ENCODE results near the gene DNPEP. TPM values are rescaled to one million over a fixed set of nuclear protein-coding genes. Genes with fewer than 3 reads are reported as not detected.

Gene DNPEP
- total and polyA plus RNA-seq, 9 donors: 23.4 to 72.9 (median 61.8) TPM

DNA sequence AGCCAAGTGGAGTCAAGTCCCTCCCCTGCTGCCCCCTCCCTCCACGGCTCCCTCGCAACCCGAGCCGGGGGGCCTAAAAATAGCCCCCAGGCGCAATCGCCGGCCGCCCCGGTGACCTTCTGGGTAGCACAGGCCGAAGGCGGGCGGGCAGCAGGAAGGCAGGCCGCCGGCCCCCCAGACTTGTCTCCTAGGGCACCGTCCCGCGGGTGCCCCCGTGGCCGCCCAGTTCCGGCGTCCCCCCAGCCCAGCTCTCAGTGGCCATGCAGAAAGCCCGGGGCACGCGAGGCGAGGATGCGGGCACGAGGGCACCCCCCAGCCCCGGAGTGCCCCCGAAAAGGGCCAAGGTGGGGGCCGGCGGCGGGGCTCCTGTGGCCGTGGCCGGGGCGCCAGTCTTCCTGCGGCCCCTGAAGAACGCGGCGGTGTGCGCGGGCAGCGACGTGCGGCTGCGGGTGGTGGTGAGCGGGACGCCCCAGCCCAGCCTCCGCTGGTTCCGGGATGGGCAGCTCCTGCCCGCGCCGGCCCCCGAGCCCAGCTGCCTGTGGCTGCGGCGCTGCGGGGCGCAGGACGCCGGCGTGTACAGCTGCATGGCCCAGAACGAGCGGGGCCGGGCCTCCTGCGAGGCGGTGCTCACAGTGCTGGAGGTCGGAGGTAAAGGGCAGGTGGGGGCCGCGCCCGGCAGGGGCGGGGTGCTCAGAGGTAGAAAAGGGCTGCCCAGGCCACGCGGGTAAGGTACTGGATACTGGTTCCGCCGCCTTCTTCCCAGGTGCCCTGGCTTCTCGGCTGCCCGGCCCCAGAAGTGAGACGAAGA is 47.2 kb upstream of the DNPEP start, which contains the start of gene SPEG:
SPEG (plus strand) TSS at position 126 of the 808 bp plus-strand sequence; CDS start at position 261, 135 bp downstream.
- peaks cover 2% of the 10 kb centered on the region for H3K4me1 ChIP-seq (ENCODE audit: insufficient read depth)
- TF ChIP-seq, protein P1, sequence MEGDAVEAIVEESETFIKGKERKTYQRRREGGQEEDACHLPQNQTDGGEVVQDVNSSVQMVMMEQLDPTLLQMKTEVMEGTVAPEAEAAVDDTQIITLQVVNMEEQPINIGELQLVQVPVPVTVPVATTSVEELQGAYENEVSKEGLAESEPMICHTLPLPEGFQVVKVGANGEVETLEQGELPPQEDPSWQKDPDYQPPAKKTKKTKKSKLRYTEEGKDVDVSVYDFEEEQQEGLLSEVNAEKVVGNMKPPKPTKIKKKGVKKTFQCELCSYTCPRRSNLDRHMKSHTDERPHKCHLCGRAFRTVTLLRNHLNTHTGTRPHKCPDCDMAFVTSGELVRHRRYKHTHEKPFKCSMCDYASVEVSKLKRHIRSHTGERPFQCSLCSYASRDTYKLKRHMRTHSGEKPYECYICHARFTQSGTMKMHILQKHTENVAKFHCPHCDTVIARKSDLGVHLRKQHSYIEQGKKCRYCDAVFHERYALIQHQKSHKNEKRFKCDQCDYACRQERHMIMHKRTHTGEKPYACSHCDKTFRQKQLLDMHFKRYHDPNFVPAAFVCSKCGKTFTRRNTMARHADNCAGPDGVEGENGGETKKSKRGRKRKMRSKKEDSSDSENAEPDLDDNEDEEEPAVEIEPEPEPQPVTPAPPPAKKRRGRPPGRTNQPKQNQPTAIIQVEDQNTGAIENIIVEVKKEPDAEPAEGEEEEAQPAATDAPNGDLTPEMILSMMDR (IDR thresholded peaks at IDR 0.05): no peak
- TF ChIP-seq EP300 (IDR thresholded peaks at IDR 0.05): no peak
- H3K9me3 ChIP-seq: no peaks in the 10 kb centered on the region
- WGBS, 3 donors: 9 to 20% (median 10%) methylated on average over 31 to 77 of the region's 77 CpGs
- H3K4me3 ChIP-seq: peak within 1 kb of the TSS; percentile 5
- H3K27me3 ChIP-seq: no peaks in the 10 kb centered on the region
- peak within 1 kb of the TSS in 1 of 2 donors; percentile 29 for H3K27ac ChIP-seq
- intact Hi-C loops (cut with DNase I): no loop called here
- DNase-seq: peak in 2 of 5 donors; percentile 38 to 48
- H3K36me3 ChIP-seq: no peaks in the 10 kb centered on the region

DNA sequence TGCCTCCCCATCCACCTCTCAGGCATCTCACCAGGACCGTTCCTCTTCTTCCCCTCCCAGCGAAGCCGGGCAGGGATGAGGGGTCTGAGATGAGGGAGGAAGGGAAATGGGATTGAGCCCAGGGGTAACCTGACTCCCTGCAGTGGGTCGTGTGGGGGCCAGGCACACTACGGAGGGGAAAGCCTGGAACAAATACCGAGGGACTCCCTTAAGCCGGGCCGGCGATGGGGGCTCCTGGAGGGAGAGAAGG is 46.7 kb upstream of the DNPEP start:
- Histone ChIP-seq H3K4me3 (peak overlapping the region; percentile 5), H3K9me3 (no peaks in the 10 kb centered on the region), H3K27ac (peak overlapping the region in 1 of 2 donors; percentile 29), H3K27me3 (no peaks in the 10 kb centered on the region), H3K4me1 (ENCODE audit: insufficient read depth) (peaks cover 2% of the 10 kb centered on the region), H3K36me3 (no peaks in the 10 kb centered on the region)
- TF ChIP-seq EP300 (IDR thresholded peaks at IDR 0.05): no peak
- no peak for TF ChIP-seq POLR2A (IDR thresholded peaks at IDR 0.05)
- DNase-seq: peak in 1 of 5 donors; percentile 38
- intact Hi-C loops (cut with DNase I): no loop called here
- WGBS, 3 donors: 53 to 58% (median 56%) methylated on average over 9 of the region's 9 CpGs

DNA sequence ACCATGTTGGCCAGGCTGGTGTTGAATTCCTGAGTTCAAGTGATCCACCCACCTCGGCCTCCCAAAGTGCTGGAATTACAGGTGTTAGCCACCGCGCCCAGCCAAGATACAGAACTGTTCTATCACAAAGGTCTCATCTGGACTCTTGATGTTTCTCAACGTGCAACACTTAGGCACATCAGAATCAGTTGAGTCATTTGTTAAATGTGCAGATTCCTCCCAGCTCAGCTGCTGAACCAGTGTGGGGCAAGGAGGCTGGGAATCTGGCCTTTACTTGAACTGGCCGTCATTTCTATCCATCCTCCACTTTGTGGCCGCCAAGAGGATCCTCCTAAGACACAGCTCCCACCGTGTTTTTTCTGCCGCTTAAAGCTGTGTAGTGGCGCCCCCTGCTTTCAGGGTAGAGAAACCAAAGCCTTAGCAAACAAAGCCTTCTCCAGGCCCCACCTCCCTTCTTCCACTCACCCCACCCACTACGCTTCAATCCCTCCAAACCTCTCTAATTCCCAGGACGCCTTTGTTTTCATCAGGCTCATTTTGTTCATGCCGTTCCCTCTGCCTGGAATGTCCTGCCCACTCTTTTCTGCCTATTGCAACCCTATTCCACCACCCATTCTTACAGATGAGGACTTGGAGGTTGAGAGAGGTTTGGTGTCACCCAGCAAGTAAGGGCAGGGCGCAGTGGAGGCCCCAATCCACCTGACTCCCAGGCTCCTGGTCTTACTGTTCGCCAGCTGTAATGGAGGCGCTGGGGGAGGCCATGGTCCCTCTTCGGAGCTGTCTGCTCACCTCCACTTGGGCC is 46.2 kb upstream of the DNPEP start:
- H3K9me3 ChIP-seq: no peaks in the 10 kb centered on the region
- 81 to 92% (median 89%) methylated on average over 16 of the region's 16 CpGs for WGBS, 3 donors
- H3K27me3 ChIP-seq: no peaks in the 10 kb centered on the region
- peaks cover 2% of the 10 kb centered on the region for H3K4me1 ChIP-seq (ENCODE audit: insufficient read depth)
- intact Hi-C loops (cut with DNase I): no loop called here
- no peak overlapping the region for H3K27ac ChIP-seq
- peak in 1 of 5 donors; percentile 45 for DNase-seq
- peak overlapping the region; percentile 5 for H3K4me3 ChIP-seq
- no peaks in the 10 kb centered on the region for H3K36me3 ChIP-seq
- TF ChIP-seq POLR2A (IDR thresholded peaks at IDR 0.05): no peak
- no peak for TF ChIP-seq EP300 (IDR thresholded peaks at IDR 0.05)
- TF ChIP-seq, protein P1 (IDR thresholded peaks at IDR 0.05): no peak

DNA sequence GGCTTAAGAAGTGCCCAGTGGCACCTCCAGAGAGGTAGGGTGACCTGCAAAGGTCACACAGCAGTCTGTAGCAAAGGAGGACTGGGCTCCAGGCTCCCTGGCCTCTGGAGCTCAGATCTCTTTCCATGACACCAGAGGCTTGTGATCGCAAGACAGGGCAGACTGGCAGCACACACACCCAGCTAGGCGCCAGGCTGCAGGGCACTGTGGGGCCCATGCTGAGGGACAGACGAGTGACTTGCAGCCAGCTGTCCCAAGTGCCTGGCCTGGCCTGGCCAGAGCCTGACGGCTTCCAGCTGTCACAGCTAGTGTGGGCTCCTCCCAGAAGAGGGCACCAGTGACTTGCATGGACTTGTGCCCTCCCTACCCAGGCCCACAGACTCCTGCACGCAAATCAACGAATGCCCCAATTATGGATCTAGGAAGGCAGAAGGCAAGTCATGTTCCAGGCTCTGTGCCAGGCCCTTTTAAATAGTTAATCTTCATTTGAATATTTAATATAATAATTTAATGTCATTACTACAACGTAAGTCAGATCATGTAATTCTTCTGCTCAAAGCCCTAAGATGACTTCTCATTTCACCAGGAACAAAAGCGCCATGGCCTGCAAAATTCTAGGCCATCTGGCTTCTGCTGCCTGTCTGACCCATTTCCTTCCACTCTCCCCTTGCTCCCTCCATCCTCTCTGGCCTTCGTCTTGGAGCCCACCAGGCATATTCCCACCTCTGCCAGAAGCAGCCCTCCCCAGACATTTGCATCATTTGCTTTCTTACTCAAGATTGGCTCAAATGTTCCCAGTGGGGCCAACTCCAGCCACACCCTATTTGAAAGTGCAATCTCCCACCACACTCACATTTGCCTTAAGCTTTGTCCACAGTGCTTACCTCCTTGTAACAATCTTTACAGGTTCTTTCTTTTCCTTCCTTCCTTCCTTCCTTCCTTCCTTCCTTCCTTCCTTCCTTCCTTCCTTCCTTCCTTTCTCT is 43.2 kb upstream of the DNPEP start:
- H3K4me1 ChIP-seq (ENCODE audit: insufficient read depth): peaks cover 2% of the 10 kb centered on the region
- H3K4me3 ChIP-seq: no peak overlapping the region
- no peak overlapping the region for H3K27ac ChIP-seq
- WGBS, 3 donors: 61 to 68% (median 63%) methylated on average over 9 of the region's 9 CpGs
- H3K9me3 ChIP-seq: no peaks in the 10 kb centered on the region
- peak in 1 of 5 donors; percentile 20 for DNase-seq
- no peaks in the 10 kb centered on the region for H3K36me3 ChIP-seq
- TF ChIP-seq, protein P1 (IDR thresholded peaks at IDR 0.05): no peak
- TF ChIP-seq POLR2A (IDR thresholded peaks at IDR 0.05) (no peak), EP300 (IDR thresholded peaks at IDR 0.05) (no peak)
- no peaks in the 10 kb centered on the region for H3K27me3 ChIP-seq
- intact Hi-C loops (cut with DNase I): no loop called here
